ENCODE results near the gene CACNB2.

CACNB2 gene

DNA sequence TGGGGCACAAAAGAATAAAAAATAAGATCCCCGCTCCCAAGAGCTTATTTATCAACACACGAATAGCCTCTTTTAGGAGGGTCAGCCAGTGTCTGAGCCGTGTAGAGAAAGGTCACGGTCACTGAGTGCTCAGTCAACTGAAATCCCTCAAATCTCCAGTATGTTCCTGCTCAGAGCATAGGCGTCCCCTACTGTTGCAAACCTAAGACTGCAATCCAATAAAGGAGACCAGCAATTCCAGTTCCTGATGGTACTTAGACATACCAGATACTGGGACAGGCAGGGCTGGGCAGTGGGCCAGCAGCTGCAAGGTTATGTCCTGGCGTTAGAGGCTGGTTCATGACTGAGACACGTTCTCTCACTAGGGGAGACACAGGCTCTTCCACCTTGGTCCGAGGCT, 93.6 kb downstream of the CACNB2 start:
- DNase-seq = no peak

- no peak for DNase-seq
Observed at GRCh38 chr10:18235477-18235876, 95.3 kb downstream of the CACNB2 start.

- DNase-seq = no peak
Observed at GRCh38 chr10:18236756-18237155, 96.5 kb downstream of the CACNB2 start.

DNA sequence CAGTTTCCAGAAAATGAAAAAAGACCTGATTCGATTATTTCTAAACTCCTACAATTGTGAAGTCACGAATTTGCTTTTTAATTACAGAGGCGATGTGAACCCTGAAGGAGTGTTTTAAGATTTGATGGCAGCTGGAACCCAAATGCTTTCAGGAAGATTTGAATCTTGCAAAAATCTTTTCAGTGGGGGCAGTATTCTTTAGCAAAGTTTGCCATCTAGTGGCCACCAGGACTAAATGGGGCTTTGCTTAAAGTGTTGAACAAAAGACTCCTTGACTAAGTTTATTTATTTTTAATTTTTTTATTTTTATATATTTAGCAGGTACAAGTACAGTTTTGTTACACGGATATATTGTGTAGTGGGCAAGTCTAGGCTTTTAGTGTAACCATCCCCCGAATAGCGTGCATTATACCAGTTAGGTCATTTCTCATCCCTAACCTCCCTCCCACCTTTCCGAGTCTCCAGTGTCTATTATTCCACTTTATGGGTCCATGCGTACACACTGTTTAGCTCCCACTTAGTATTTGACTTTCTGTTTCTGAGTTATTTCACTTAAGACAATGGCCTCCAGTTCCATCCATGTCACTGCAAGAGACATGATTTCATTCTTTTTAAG, 98.8 kb downstream of the CACNB2 start:
- DNase-seq = no peak

DNA sequence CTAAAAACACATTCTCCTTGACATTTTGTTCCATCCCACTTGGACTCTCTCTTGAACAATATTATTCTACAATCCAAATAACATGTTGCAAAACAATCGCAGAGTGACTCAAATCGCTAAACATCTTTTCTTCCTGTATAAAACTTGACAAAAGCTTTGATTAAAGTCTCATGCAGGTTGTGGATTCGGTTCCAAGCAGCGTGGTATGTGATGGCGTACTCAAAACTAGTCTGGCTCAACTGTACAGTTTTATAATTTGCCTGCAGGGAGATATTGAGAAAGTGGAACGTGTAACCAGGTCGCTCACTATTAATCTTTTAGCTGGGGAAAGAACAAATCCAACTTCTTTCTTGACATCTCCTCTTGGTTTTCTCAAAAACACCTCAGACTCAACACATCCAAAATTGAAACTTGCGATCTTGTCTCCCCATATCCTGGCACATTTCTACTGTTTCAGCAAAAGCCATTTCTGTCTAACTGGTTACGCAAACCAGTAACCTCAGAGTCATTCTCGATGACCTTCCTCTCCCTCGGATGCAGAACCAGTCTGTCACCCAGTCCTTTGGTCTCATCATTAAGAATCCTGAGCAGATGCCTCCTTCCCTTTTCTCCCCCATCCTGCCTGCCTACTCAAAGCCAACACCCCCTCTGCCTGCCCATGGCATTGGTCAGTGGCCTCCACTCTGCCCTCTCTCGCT, 100.1 kb downstream of the CACNB2 start:
- no peak for DNase-seq

DNA sequence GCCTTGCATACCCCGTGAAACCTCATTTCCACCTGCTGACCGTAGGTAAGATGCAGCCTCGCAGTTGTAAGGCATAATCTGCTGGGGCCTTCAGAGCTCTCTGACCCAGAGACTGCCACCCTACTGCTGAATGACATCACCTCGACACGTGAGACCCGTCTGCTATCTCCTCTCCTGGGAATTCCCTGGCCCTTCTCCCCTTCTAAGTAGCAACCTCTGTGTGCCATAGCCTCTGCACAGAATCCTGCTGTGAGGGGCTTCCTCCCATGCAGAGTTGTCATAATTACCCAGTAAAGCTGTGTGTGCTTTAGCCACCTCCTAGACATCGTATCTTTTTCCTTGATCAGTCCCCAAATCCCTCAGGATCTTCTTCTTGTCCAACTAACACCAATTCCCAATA, 106.7 kb downstream of the CACNB2 start:
- DNase-seq = no peak

DNA sequence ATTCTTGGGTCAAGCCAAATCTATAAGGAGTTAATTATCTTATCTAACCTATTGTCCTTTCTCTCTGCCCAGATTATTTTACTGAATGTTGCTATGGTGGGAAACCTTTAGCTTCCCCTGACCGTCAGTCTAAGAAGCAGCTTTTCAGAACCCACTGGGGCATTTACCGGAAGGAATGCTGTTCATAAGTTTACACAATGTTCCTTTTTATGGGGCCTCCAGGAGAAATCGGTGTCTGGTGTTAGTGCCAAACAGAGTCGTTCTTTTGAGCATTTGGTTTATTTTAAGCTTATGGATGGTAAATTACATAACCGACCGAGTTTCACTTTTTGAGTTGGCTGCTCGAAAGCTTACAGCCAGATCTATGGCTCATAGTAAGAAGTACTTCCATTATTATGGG, 111.9 kb downstream of the CACNB2 start:
- no peak for DNase-seq

GRCh38 chr10:18254086-18254485, 113.9 kb downstream of the CACNB2 start:
- DNase-seq = no peak

DNA sequence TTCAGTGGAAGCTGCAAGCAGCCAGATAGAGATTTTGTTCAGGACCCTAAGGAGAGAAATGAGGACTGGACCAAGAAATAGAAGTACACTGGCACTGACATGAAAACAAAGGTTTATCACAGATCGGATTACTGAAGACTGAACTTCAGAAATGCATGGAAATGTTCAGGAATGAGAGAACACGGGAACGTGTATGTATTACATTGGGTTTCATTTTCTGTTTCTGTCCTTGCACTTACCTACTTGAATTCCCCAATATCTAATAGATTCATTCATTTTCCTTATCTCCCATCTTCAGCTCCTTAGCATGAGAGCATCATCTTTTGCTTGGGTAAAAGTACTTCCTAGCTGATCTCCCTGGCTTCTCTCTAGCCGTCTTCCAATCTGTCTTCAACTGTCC, 114.5 kb downstream of the CACNB2 start:
- DNase-seq = no peak

DNA sequence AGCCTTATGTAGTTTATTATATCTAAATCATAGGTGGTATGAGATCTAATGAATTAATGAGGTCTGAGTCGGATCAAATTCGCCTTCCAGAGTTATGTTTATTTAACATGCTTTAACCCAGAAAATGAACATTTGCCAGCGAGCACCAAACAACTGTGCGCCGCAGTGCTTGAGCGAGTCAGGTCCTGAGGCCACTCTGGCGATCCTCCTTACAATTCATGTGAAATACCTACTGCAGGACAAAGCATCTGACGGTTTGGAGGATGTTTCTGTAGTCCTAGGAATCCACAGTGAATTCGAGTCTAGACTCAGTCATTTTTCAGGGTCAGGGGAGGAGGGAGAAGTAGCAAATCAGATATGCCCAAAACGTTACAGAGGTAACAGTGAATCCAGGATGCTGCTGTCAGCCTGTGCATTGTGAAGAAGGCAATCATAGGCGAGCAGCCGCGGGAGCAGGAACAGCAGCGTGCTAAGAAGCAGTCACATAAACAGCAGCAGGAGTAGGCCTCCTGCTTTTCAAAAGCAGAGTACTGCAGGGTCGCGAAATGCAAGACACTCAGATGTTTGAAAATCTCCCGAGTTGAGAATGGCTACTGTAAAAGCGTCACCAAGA, 120.2 kb downstream of the CACNB2 start:
- DNase-seq = no peak

GRCh38 chr10:18261063-18261610, 120.9 kb downstream of the CACNB2 start:
- DNase-seq = no peak

GRCh38 chr10:18261768-18262231, 121.6 kb downstream of the CACNB2 start:
- no peak for DNase-seq

DNA sequence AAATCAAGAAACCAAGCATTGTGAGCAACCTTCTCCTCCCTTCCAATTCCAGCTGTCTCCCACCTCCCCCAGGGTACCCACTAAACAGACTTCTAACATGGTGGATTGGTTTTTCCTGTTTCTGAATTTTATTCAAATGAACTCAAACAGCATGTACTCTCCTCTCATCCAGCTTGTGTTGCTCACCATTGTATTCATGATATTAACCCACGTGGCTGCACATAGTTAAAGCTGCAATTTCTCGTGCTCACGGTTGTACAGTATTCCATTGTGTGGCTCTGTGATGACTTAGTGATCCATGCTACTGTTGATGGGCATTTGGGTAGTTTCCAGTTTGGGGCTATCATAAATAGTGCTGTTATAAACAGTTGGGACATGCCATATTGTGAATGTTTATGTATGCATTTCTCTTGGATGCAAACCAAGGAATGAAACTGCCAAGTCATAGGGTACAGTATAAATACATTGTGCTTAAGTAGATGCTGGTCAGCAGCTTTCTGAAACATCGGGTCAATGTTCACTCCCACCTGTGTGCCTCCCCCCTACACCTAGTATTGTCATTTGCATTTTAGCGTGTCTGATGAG, 124.3 kb downstream of the CACNB2 start:
- no peak for DNase-seq

DNA sequence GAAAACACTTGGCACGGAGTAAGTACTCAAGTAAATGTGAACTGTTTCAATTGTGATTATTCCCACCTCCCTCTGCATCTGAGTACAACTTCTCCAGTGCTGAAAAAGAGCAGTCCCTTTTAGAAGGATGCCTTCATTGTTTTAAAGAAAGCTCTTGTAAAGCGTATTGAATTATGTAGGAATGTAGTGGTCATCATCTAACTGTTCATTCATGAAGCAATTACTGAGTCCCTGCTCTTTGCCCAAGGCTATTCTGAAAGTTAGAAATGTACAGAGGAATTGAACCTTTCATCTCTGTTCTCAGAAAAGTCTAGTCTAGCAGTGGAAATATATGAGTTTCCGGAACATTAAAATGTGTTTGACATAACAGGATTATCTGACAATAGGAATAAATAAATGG, 127.8 kb downstream of the CACNB2 start:
- DNase-seq = no peak

DNA sequence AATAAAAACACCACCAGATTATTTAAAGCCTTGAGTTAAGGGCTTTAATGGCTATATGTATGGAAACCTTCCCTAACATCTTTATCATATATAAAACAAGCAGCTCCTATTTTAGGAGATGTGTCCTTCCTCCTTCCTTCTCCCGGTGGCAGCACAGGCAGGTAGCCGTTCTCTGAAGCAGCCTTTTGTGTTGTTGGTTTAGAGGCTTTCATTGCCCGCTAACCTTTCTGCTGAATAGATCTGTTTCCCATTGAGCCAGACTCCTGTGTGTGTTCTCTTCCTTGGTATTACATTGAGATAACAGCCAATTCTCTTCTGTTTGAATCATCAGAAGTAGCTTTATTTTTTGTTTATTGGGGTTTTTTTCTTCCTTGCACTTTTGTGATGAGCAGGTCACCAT, 131.3 kb downstream of the CACNB2 start:
- no peak for DNase-seq

DNA sequence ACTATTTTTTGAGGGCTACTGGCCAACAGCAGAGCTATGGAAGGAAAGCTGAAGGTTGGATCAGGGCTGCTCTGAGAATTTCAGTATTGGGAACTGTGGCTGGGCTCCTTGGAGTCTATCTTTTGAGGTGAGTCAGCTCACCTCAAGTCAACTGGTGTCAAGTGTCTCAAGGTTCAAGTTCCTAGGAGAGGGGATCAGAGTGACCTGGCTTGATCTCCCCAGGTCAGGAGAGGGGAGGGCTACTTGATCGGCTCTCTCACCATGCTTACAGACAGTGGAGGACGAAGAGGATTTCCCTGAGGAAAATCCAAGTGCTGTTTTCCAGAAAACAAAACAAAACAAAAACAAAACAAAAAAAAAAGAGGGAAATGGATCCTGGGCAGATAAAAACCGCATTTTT, 132.8 kb downstream of the CACNB2 start:
- DNase-seq = no peak

DNA sequence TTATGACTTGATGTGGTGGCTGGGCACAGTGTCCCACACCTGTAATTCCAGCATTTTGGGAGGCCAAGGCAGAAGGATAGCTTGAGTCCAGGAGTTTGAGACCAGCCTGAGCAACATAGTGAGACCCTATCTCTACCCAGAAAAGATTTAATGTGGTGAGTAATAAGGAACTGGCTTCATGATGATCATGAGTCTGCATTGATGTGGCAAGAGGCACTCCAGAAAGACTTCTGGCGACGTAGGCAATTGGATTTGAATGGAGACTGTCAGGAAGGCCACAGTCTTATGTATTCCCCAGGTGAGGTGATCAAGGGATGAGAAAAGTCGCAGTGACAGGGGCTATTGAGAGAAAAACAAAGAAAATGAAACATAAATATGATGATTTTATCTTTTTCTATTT, 138.0 kb downstream of the CACNB2 start:
- no peak for DNase-seq

DNA sequence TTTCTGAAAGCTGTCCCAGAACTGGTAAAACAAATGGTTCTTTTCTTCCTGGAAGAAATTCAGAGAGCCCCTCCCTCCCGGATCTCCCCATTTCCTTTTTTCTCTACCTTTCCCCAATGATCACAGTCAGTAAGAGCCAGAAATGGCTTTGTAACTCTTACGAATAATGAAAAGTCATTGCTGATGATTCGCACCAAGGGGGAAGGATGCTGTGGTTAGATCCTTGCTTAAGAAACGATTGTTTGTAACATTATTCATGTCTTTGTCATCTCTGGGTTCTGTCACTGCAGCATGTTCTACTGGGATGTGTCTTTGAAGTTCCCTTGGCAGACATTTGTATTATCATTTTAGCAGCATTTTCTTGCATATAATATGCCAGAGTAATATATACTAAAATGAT, 138.9 kb downstream of the CACNB2 start:
- no peak for DNase-seq

DNA sequence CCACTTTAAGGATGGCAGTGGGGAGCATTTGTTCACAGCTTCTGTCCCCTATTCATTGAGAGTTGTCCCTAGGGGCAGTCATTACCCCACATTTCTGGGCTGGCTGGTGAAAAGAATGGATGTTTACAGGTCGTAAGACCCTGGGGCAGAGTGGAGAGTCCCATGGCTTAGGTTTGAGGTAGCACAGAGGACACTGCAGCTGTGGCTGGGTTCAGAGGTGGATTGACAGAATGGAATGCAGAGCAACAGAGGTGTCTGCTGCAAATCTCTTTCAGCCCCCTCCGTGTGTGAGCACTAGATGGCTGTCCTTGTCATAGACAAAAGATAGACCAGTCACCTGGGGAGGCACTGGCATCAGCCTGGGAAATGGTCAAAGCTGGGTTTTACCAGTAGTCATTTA, 141.9 kb downstream of the CACNB2 start:
- no peak for DNase-seq

DNA sequence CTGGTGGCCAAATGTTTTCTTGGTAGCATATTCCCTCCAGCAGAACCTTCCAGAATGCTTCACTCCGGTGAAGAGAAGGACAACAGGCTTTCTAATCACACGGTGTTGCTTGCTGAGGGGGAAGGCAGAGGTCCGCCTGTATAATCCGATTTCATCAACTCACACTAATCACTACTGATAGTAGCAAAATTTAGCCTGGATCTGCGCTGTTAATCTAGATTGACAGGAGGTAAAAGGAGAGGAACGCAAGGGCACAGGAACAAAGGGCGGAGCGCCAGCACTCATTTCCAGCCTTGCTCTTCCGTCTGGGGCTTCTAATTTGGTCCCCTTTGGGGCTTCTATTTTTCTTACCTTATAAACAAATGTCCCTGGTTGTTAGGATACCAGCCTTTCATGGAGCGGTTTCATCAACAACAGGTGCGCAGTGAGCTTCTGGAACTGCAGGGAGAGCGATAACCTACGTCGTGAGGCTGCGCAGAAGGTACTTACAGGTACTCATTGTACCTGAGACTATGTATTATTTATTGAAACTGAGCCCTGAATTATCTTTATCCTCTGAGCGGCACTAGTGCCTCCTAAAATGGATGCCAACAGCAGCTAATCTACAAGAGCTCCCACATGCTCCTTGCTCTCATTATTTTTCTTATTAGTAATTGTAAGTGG, 150.6 kb downstream of the CACNB2 start:
- DNase-seq = no peak

GRCh38 chr10:18293536-18294510, 153.6 kb downstream of the CACNB2 start:
- DNase-seq = no peak

DNA sequence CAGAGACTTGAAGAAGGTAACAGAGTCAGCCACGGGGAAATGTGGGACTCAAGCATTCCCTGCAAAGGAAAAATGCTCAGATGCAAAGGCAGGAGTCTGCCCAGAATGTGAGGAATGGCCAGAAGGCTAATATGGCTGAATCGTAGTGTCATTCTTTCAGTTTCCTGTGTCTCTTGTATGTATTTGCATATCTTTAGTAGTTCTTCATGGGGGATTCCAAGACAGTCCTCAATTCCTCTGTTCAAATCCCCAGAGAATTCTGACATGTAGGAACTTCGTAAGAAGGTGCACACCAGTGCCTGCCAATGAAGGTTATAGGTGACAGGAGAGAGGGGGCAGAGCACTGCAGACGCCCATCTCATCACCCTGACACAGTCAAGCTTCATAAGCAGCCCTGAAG, 154.4 kb downstream of the CACNB2 start:
- DNase-seq = no peak

Measured in T-helper 9 cell (primary cell).